Breast epithelium (tissue), 4 donors: Measurements from ENCODE around the gene ARID3C. TPM values are rescaled to one million over a fixed set of nuclear protein-coding genes. Genes with fewer than 3 reads are reported as not detected.

Source experiments
- DNase-seq, 2 donors: peaks; one replicate each; pipeline ENCODE4 v3.0.0-alpha.2; 2019; ENCODE audit warnings: low spot score in 2 of 2
- H3K27ac ChIP-seq, 2 donors: fragments of 200-600 bp; sonication (generic) in 1 of 2; one replicate each; pipeline ENCODE4 v1.5.1; 2016 to 2019; ENCODE audit warnings: mild to moderate bottlenecking in 1 of 2
- H3K27me3 ChIP-seq, 2 donors: fragments of 200-600 bp; sonication (generic) in 1 of 2; one replicate each; pipeline versions ENCODE4 v1.5.1 to v1.6.0; 2017 to 2019; ENCODE audit warnings: control low read depth in 1 of 2, mild to moderate bottlenecking in 1 of 2
- H3K36me3 ChIP-seq: fragments of 200-600 bp; one replicate; pipeline ENCODE4 v1.5.1; 2019
- H3K4me1 ChIP-seq, 2 donors: fragments of 200-600 bp; sonication (generic); one replicate each; pipeline ENCODE4 v1.5.1; 2016 to 2019; ENCODE audit warnings: control low read depth in 1 of 2
- H3K4me3 ChIP-seq, 3 donors: fragments of 200-600 bp; sonication (generic); 1 replicate in 2 of 3; 2 replicates in 1 of 3; pipeline ENCODE4 v1.5.1; 2016 to 2019; ENCODE audit warnings: mild to moderate bottlenecking in 3 of 3, moderate library complexity in 2 of 3
- H3K9me3 ChIP-seq, 2 donors: fragments of 200-600 bp; sonication (generic) in 1 of 2; one replicate each; pipeline ENCODE4 v1.5.1; 2016 to 2019; ENCODE audit warnings: control low read depth in 1 of 2
- POLR2A ChIP-seq: fragments of 450-650 bp; IDR thresholded peaks from one replicate; pipeline ENCODE4 v1.6.1; 2016; ENCODE audit warnings: antibody characterized with exemption, mild to moderate bottlenecking, moderate library complexity
- POLR2AphosphoS5 ChIP-seq, 3 donors: sonication (generic); formaldehyde crosslinking; IDR thresholded peaks; one replicate each; pipeline ENCODE4 v1.6.1; 2017; ENCODE audit warnings: antibody characterized with exemption in 3 of 3
- intact Hi-C: fragments of 100-400 bp; cut with DNase I; formaldehyde crosslinking; loops from one replicate; pipeline ENCODE4 v1.15.1; 2023; ENCODE audit warnings: low total_unique reads
- total RNA-seq, 3 donors: library from RNA; depleted of rRNA; stranded (reverse); fragments of >200 nt; gene quantifications; one replicate each; pipeline ENCODE4 v1.1.0, GENCODE V29; 2016
- TF ChIP-seq, protein P1 (sequence below), 3 donors: fragments of 450-650 bp; IDR thresholded peaks; one replicate each; pipeline ENCODE4 v1.5.1; 2016 to 2017; ENCODE audit warnings: antibody characterized with exemption in 3 of 3, mild to moderate bottlenecking in 3 of 3, moderate library complexity in 3 of 3

Gene ARID3C
- total RNA-seq, 3 donors from 2014 or later, result 0.29 TPM; not detected in 2

DNA sequence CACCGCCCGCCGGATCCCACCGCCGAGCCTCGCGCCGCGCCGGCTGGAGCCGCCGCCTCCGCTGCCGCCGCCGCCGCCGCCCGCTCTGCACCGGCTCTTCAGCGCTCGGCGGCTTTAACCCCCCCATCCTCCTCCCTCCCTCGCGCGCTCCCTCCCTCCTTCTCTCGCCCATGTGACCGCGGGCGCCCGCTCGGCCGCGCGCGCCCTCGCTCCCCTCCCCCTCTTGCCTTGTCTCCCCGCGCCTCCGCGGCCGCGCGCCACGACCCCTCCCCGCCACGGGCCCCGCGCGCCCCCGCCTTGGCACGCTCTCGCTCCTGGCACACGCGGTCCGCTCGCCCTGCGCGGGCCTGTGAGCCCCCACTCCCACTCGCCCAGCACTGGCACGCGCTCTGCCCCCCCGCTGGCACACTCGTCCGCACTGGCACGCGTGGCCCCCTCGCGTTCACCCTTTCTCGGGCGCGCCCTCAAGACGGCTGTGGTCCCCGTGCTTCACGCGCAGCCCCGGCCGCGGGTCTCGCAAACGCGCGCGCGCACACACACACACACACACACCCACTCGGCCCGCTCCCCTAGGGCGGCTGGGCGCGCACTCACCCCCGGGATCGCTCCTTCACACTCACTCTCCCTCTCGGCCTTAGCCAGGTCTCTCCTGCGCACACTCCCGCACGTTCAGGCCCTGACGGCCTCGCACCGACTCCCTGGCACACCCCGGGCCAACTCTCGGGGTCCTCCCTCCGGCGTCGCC is 39.1 kb downstream of the ARID3C start, which contains the start of gene CNTFR:
Gene CNTFR (minus strand): TSS at position 89 of the 745 bp plus-strand sequence. CDS start 20,743 bp downstream, outside the sequence.
- intact Hi-C loops, result no loop called here
- TF ChIP-seq, protein P1, sequence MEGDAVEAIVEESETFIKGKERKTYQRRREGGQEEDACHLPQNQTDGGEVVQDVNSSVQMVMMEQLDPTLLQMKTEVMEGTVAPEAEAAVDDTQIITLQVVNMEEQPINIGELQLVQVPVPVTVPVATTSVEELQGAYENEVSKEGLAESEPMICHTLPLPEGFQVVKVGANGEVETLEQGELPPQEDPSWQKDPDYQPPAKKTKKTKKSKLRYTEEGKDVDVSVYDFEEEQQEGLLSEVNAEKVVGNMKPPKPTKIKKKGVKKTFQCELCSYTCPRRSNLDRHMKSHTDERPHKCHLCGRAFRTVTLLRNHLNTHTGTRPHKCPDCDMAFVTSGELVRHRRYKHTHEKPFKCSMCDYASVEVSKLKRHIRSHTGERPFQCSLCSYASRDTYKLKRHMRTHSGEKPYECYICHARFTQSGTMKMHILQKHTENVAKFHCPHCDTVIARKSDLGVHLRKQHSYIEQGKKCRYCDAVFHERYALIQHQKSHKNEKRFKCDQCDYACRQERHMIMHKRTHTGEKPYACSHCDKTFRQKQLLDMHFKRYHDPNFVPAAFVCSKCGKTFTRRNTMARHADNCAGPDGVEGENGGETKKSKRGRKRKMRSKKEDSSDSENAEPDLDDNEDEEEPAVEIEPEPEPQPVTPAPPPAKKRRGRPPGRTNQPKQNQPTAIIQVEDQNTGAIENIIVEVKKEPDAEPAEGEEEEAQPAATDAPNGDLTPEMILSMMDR (IDR thresholded peaks at IDR 0.05), result no peak
- no peak for TF ChIP-seq POLR2AphosphoS5 (IDR thresholded peaks at IDR 0.05)
- TF ChIP-seq POLR2A, result no peak
- no peak for DNase-seq
- peaks cover 0 to 13% of the 10 kb centered on the region in 2 donors for H3K27me3 ChIP-seq
- H3K4me3 ChIP-seq, result peak within 1 kb of the TSS; percentile 50 to 73 (median 65)
- H3K36me3 ChIP-seq, result no peaks in the 10 kb centered on the region
- no peaks in the 10 kb centered on the region for H3K9me3 ChIP-seq
- peak within 1 kb of the TSS; percentile 29 to 88 for H3K27ac ChIP-seq
- peaks cover 12 to 26% of the 10 kb centered on the region in 2 donors for H3K4me1 ChIP-seq

DNA sequence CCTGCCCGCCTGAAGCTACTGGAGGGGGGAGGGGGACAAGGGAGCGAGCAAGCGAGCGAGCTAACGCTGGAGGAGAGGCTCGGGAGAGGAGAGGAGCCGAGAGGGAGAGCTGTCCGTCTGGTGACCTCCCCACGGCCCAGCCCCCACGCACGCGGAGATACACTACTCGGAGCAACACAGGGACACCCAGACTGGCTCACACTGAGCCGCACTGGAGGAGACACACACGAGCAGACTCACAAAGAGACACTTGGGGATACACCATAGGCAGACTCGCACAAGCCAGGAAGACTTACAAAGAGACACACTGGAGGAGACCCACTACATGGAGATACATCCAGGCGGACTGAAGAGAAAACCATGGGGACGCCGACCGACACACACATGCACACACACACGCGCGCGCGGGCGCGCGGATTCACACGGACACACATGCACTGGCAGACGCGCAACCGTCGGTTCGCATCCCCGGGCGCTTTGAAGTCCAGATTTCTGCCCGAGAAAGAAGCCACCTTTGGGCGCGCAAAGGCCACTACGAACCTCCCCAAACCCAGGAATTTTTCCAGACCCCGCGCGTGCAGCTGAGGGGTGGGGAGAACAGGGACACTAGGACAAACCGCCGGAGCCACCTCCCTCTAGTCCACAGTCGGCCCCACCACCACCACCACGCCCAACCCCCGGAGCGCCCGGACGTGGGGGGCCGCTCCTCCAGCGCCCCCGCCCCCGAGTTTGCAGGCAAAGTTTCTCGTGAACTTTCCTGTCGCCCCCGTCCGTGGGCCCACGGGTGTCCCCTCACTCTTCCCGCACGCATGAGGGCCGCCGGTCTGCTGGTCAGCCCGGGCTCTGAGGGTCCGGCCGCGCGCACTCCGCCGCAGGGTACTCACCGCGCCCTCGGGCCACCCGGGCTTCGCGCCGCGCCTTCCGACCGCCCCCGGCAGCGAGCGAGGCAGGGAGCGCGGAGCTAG is 39.9 kb downstream of the ARID3C start:
- H3K4me3 ChIP-seq, result peak overlapping the region; percentile 50 to 73 (median 65)
- H3K27me3 ChIP-seq, result peaks cover 0 to 13% of the 10 kb centered on the region in 2 donors
- DNase-seq, result no peak
- H3K4me1 ChIP-seq, result peaks cover 12 to 26% of the 10 kb centered on the region in 2 donors
- H3K36me3 ChIP-seq, result no peaks in the 10 kb centered on the region
- intact Hi-C loops, result no loop called here
- peak overlapping the region in 1 of 2 donors; percentile 88 for H3K27ac ChIP-seq
- no peak for TF ChIP-seq POLR2AphosphoS5 (IDR thresholded peaks at IDR 0.05)
- TF ChIP-seq POLR2A, result no peak
- TF ChIP-seq, protein P1 (IDR thresholded peaks at IDR 0.05), result no peak
- no peaks in the 10 kb centered on the region for H3K9me3 ChIP-seq

DNA sequence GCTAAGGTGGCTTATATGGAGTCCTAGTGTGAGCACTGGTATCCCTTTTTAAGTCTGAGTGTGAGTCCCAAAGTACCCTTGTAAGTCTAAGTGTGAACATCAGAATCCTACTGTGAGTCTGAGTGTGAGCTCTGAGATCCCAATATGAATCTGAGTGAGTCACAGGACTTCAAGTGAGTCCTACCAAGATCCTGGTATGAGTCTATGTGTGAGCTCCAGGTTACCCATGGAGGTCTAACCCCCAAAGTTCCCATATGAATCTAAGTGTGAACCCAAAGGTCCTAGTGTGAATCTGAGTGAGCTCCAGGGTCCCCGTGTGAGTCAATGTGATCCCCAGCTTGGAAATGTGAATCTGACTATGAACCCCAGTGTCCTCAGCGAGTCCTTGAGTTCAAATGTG is 41.6 kb downstream of the ARID3C start:
- H3K27me3 ChIP-seq, result peaks cover 0 to 13% of the 10 kb centered on the region in 2 donors
- no peak for DNase-seq
- H3K36me3 ChIP-seq, result no peaks in the 10 kb centered on the region
- no peak overlapping the region for H3K4me3 ChIP-seq
- H3K27ac ChIP-seq, result no peak overlapping the region
- H3K9me3 ChIP-seq, result no peaks in the 10 kb centered on the region
- intact Hi-C loops, result no loop called here
- TF ChIP-seq POLR2A (no peak), POLR2AphosphoS5 (IDR thresholded peaks at IDR 0.05) (no peak)
- TF ChIP-seq, protein P1 (IDR thresholded peaks at IDR 0.05), result no peak
- peaks cover under 1 to 20% of the 10 kb centered on the region in 2 donors for H3K4me1 ChIP-seq

DNA sequence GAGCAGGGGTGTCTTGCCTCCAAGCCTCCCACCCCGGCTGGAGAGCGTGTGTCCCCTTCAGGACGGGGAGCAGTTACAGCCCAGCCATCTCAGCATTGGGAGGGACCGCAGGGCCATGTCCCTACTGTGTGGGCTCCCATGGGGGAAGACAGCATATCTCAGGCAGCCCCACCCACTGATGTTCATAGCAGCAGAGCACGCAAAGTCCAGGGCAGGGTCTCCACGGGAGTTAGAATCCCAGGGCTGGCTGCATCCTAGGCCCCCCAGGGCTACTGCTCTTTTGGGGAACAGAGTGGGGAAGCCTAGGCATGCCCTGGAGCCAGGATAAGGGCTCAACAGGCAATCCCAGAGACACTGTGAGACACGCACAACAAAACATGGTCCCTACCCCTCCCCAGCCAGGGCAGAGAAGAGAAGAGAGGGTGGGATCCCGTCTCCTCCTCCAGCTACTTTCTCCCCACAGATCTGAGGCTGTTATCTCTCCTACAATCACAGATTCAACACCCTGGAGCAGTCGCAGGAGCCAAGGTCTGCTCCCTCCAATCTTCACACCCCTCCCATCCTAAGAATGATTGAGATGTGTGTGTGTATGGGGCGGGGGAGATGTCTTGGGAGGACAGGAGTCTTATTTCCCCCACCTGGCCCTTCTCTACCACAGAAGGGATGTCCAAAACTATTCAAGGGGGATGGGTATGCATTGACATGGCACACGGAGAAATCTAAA is 42.8 kb downstream of the ARID3C start:
- no peak overlapping the region for H3K27ac ChIP-seq
- TF ChIP-seq, protein P1 (IDR thresholded peaks at IDR 0.05), result no peak
- TF ChIP-seq POLR2AphosphoS5 (IDR thresholded peaks at IDR 0.05), result no peak
- no peak for TF ChIP-seq POLR2A
- H3K4me1 ChIP-seq, result peaks cover 0 to 9% of the 10 kb centered on the region in 2 donors
- H3K4me3 ChIP-seq, result no peak overlapping the region
- H3K9me3 ChIP-seq, result no peaks in the 10 kb centered on the region
- DNase-seq, result no peak
- intact Hi-C loops, result no loop called here
- H3K27me3 ChIP-seq, result peaks cover 0 to 13% of the 10 kb centered on the region in 2 donors
- no peaks in the 10 kb centered on the region for H3K36me3 ChIP-seq
